NCI-H1930 (cell line): ENCODE results near the gene CCBE1.

ENCODE experiments used
- DNase-seq, 2 experiments: peaks; one replicate each; lab custom pipeline; 2025; lab: John Stamatoyannopoulos, UW

Gene CCBE1

GRCh38 chr18:59393381-59393780 is 303.8 kb downstream of the CCBE1 start:
- DNase-seq = no peak

- no peak for DNase-seq
Measured at GRCh38 chr18:59388817-59389216, 308.4 kb downstream of the CCBE1 start.

GRCh38 chr18:59387687-59388565 is 309.3 kb downstream of the CCBE1 start:
- DNase-seq = no peak

GRCh38 chr18:59386909-59387686 is 310.1 kb downstream of the CCBE1 start:
- peak; percentile 44 to 48 for DNase-seq

GRCh38 chr18:59385191-59385590 is 312.0 kb downstream of the CCBE1 start:
- DNase-seq = no peak

GRCh38 chr18:59383851-59384250 is 313.4 kb downstream of the CCBE1 start:
- DNase-seq = peak; percentile 22 to 27

- DNase-seq = no peak
Measured at GRCh38 chr18:59382383-59382782, 314.8 kb downstream of the CCBE1 start.

GRCh38 chr18:59381949-59382348 is 315.3 kb downstream of the CCBE1 start:
- DNase-seq = no peak
